HG03432 (cell line): ENCODE data around the gene TMEM256.

Experiments used
- ATAC-seq: cut with Tn5 transposase; IDR thresholded peaks from one replicate; pipeline ENCODE4 v1.9.1; 2021; ENCODE audit warnings: mild to moderate bottlenecking, moderate library complexity; ENCODE audit not compliant: unreplicated experiment

Gene TMEM256

GRCh38 chr17:7431231-7431630 is 27.3 kb upstream of the TMEM256 start:
- ATAC-seq, result no peak

GRCh38 chr17:7429722-7430121 is 25.8 kb upstream of the TMEM256 start:
- no peak for ATAC-seq

- no peak for ATAC-seq
Measured at GRCh38 chr17:7428557-7428956, 24.7 kb upstream of the TMEM256 start, which contains the start of gene SPEM3. SPEM3 (plus strand) TSS chr17:7428857; CDS start chr17:7428903, 46 bp downstream.

GRCh38 chr17:7427549-7427948 is 23.7 kb upstream of the TMEM256 start:
- ATAC-seq, result no peak

- ATAC-seq, result no peak
Measured at GRCh38 chr17:7426896-7427489, 23.1 kb upstream of the TMEM256 start.

- ATAC-seq, result no peak
Measured at GRCh38 chr17:7426203-7426863, 22.4 kb upstream of the TMEM256 start.

GRCh38 chr17:7425756-7426155 is 21.9 kb upstream of the TMEM256 start:
- no peak for ATAC-seq

- ATAC-seq, result no peak
Measured at GRCh38 chr17:7425316-7425715, 21.4 kb upstream of the TMEM256 start, which contains the start of gene SPEM2. SPEM2 (plus strand) TSS chr17:7425616; CDS start chr17:7425689, 73 bp downstream.

- no peak for ATAC-seq
Measured at GRCh38 chr17:7423679-7424078, 19.8 kb upstream of the TMEM256 start.

- no peak for ATAC-seq
Measured at GRCh38 chr17:7421186-7421585, 17.3 kb upstream of the TMEM256 start.

GRCh38 chr17:7419819-7420610 is 16.1 kb upstream of the TMEM256 start, which contains the start of gene SPEM1:
SPEM1 (plus strand) TSS chr17:7420324; CDS start chr17:7420385, 61 bp downstream.
- no peak for ATAC-seq

GRCh38 chr17:7418472-7419152 is 14.7 kb upstream of the TMEM256 start:
- ATAC-seq, result no peak

- no peak for ATAC-seq
Measured at GRCh38 chr17:7417056-7417655, 13.3 kb upstream of the TMEM256 start.

GRCh38 chr17:7416323-7416722 is 12.4 kb upstream of the TMEM256 start:
- no peak for ATAC-seq

GRCh38 chr17:7415784-7416183 is 11.9 kb upstream of the TMEM256 start:
- ATAC-seq, result no peak

- ATAC-seq, result no peak
Measured at GRCh38 chr17:7414837-7415236, 10.9 kb upstream of the TMEM256 start.

GRCh38 chr17:7413346-7413985 is 9.6 kb upstream of the TMEM256 start:
- ATAC-seq, result no peak

- ATAC-seq, result no peak
Measured at GRCh38 chr17:7411427-7411750, 7.5 kb upstream of the TMEM256 start.

GRCh38 chr17:7410634-7411426 is 6.9 kb upstream of the TMEM256 start:
- no peak for ATAC-seq

GRCh38 chr17:7409716-7410115 is 5.8 kb upstream of the TMEM256 start:
- ATAC-seq, result no peak
